GM12878 (cell line): ENCODE data around the gene VIPR2. TPM values are rescaled to one million over a fixed set of nuclear protein-coding genes. Genes with fewer than 3 reads are reported as not detected.

Experiments used
- BHLHE40 ChIP-seq, 2 experiments: fragments of 450-650 bp in 1 of 2; IDR thresholded peaks; 2 replicates each; pipeline ENCODE4 v1.6.1; 2011 to 2017; ENCODE audit warnings: low read depth in 2 of 2, borderline replicate concordance in 1 of 2, improper control_type of control experiment in 1 of 2, low read length in 1 of 2, mild to moderate bottlenecking in 1 of 2
- BRCA1 ChIP-seq: IDR thresholded peaks from 2 replicates; pipeline ENCODE4 v1.6.1; 2011; ENCODE audit warnings: low read depth, low read length, improper control_type of control experiment
- SMAD5 ChIP-seq: IDR thresholded peaks from 2 replicates; pipeline ENCODE4 v1.6.1; 2016; ENCODE audit warnings: antibody characterized with exemption, low read depth
- SP1 ChIP-seq: IDR thresholded peaks from one replicate; pipeline ENCODE4 v1.6.1; 2011; ENCODE audit warnings: low read depth, low read length
- TCF12 ChIP-seq: IDR thresholded peaks from 2 replicates; pipeline ENCODE4 v1.6.1; 2011; ENCODE audit warnings: low read depth, mild to moderate bottlenecking, low read length
- polyA plus RNA-seq, 11 experiments: library from polyadenylated mRNA; depleted of rRNA in 4 of 11; unstranded in 6 of 11; stranded (reverse) in 5 of 11; fragments of >200 nt; fragmentation: Nextera tagmentation in 4 of 11; fragmentation: Illumina TruSeq in 1 of 11; extraction: Ambion mirVana in 4 of 11; extraction: Trizol in 1 of 11; gene quantifications; 1 replicate in 1 of 11; 2 replicates in 10 of 11; pipeline versions ENCODE4 v1.2.1 to v1.2.3, GENCODE V29; 2011 to 2016; ENCODE audit warnings: inconsistent platforms in 2 of 11, missing spikeins in 2 of 11, low read depth in 1 of 11
- total RNA-seq, 4 experiments: library from RNA; depleted of rRNA in 3 of 4; stranded (reverse); fragments of >200 nt in 3 of 4; fragmentation: Illumina TruSeq in 1 of 4; extraction: Trizol in 1 of 4; gene quantifications; 2 replicates each; pipeline versions ENCODE4 v1.2.1 to v1.2.3, GENCODE V29; 2013 to 2021
- TF ChIP-seq, protein P1 (sequence below): IDR thresholded peaks from 2 replicates; pipeline ENCODE4 v1.6.1; 2011; ENCODE audit warnings: borderline replicate concordance, low read depth, mild to moderate bottlenecking, moderate library complexity, low read length; ENCODE audit not compliant: insufficient read depth, poor library complexity, severe bottlenecking
- TF ChIP-seq, protein P2 (sequence below): fragments of 450-650 bp; IDR thresholded peaks from 2 replicates; pipeline ENCODE4 v1.6.1; 2017; ENCODE audit warnings: mild to moderate bottlenecking, low read depth, inconsistent platforms; ENCODE audit not compliant: poor library complexity, severe bottlenecking
- TF ChIP-seq, protein P3 (sequence below): IDR thresholded peaks from 2 replicates; pipeline ENCODE4 v1.6.1; 2012; ENCODE audit warnings: mild to moderate bottlenecking, low read depth, low read length
- TF ChIP-seq, protein P4 (sequence below): fragments of 450-650 bp; IDR thresholded peaks from 2 replicates; pipeline ENCODE4 v1.6.1; 2016; ENCODE audit warnings: mild to moderate bottlenecking, moderate library complexity, borderline replicate concordance

The VIPR2 gene
- total and polyA plus RNA-seq, 10 of the 15 experiments (the other 5 are each of a cell fraction or from before 2014, with no cell fraction given): not detected

DNA sequence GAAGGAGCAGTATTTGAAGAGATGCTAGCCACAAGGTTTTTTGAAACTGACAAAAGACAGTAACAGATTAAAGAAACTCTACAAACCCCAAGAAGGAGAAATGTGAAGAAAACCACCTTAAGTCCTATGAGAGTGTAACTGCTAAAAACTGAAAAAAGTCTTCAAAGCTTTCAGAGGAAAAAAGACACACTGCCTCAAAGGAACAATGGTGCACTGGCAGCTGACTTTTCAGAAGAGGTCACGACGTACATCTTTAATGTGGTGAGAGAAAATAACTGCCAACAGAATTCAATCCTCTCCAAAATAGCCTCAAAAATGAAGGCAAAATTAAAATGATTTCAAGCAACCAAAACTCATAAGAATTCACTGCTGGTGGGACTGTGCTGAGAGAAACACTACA, 94.0 kb downstream of the VIPR2 start (continued):
- TF ChIP-seq, protein P1, sequence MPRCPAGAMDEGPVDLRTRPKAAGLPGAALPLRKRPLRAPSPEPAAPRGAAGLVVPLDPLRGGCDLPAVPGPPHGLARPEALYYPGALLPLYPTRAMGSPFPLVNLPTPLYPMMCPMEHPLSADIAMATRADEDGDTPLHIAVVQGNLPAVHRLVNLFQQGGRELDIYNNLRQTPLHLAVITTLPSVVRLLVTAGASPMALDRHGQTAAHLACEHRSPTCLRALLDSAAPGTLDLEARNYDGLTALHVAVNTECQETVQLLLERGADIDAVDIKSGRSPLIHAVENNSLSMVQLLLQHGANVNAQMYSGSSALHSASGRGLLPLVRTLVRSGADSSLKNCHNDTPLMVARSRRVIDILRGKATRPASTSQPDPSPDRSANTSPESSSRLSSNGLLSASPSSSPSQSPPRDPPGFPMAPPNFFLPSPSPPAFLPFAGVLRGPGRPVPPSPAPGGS: no peak
- no peak for TF ChIP-seq TCF12
- TF ChIP-seq, protein P2, sequence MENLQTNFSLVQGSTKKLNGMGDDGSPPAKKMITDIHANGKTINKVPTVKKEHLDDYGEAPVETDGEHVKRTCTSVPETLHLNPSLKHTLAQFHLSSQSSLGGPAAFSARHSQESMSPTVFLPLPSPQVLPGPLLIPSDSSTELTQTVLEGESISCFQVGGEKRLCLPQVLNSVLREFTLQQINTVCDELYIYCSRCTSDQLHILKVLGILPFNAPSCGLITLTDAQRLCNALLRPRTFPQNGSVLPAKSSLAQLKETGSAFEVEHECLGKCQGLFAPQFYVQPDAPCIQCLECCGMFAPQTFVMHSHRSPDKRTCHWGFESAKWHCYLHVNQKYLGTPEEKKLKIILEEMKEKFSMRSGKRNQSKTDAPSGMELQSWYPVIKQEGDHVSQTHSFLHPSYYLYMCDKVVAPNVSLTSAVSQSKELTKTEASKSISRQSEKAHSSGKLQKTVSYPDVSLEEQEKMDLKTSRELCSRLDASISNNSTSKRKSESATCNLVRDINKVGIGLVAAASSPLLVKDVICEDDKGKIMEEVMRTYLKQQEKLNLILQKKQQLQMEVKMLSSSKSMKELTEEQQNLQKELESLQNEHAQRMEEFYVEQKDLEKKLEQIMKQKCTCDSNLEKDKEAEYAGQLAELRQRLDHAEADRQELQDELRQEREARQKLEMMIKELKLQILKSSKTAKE: no peak
- TF ChIP-seq, protein P3, sequence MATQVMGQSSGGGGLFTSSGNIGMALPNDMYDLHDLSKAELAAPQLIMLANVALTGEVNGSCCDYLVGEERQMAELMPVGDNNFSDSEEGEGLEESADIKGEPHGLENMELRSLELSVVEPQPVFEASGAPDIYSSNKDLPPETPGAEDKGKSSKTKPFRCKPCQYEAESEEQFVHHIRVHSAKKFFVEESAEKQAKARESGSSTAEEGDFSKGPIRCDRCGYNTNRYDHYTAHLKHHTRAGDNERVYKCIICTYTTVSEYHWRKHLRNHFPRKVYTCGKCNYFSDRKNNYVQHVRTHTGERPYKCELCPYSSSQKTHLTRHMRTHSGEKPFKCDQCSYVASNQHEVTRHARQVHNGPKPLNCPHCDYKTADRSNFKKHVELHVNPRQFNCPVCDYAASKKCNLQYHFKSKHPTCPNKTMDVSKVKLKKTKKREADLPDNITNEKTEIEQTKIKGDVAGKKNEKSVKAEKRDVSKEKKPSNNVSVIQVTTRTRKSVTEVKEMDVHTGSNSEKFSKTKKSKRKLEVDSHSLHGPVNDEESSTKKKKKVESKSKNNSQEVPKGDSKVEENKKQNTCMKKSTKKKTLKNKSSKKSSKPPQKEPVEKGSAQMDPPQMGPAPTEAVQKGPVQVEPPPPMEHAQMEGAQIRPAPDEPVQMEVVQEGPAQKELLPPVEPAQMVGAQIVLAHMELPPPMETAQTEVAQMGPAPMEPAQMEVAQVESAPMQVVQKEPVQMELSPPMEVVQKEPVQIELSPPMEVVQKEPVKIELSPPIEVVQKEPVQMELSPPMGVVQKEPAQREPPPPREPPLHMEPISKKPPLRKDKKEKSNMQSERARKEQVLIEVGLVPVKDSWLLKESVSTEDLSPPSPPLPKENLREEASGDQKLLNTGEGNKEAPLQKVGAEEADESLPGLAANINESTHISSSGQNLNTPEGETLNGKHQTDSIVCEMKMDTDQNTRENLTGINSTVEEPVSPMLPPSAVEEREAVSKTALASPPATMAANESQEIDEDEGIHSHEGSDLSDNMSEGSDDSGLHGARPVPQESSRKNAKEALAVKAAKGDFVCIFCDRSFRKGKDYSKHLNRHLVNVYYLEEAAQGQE: no peak
- no peak for TF ChIP-seq BRCA1
- TF ChIP-seq SP1: no peak
- no peak for TF ChIP-seq SMAD5
- TF ChIP-seq, protein P4, sequence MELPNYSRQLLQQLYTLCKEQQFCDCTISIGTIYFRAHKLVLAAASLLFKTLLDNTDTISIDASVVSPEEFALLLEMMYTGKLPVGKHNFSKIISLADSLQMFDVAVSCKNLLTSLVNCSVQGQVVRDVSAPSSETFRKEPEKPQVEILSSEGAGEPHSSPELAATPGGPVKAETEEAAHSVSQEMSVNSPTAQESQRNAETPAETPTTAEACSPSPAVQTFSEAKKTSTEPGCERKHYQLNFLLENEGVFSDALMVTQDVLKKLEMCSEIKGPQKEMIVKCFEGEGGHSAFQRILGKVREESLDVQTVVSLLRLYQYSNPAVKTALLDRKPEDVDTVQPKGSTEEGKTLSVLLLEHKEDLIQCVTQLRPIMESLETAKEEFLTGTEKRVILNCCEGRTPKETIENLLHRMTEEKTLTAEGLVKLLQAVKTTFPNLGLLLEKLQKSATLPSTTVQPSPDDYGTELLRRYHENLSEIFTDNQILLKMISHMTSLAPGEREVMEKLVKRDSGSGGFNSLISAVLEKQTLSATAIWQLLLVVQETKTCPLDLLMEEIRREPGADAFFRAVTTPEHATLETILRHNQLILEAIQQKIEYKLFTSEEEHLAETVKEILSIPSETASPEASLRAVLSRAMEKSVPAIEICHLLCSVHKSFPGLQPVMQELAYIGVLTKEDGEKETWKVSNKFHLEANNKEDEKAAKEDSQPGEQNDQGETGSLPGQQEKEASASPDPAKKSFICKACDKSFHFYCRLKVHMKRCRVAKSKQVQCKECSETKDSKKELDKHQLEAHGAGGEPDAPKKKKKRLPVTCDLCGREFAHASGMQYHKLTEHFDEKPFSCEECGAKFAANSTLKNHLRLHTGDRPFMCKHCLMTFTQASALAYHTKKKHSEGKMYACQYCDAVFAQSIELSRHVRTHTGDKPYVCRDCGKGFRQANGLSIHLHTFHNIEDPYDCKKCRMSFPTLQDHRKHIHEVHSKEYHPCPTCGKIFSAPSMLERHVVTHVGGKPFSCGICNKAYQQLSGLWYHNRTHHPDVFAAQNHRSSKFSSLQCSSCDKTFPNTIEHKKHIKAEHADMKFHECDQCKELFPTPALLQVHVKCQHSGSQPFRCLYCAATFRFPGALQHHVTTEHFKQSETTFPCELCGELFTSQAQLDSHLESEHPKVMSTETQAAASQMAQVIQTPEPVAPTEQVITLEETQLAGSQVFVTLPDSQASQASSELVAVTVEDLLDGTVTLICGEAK: no peak
- TF ChIP-seq BHLHE40 (IDR thresholded peaks at IDR 0.05; ENCODE audit: borderline replicate concordance in 1 of 2, low read depth in 2 of 2, low read length in 1 of 2): no peak
